GM19023 (cell line): ENCODE data around the gene LOXL1.
"Not testable (repeated sequence)": the region's sequence is repeated elsewhere in the genome, so short reads cannot be mapped to it uniquely, and the experiment has no call there.

Source experiments
- ATAC-seq: cut with Tn5 transposase; IDR thresholded peaks from one replicate; pipeline ENCODE4 v1.9.1; 2021; ENCODE audit warnings: mild to moderate bottlenecking, moderate library complexity; ENCODE audit not compliant: unreplicated experiment

Gene LOXL1

DNA sequence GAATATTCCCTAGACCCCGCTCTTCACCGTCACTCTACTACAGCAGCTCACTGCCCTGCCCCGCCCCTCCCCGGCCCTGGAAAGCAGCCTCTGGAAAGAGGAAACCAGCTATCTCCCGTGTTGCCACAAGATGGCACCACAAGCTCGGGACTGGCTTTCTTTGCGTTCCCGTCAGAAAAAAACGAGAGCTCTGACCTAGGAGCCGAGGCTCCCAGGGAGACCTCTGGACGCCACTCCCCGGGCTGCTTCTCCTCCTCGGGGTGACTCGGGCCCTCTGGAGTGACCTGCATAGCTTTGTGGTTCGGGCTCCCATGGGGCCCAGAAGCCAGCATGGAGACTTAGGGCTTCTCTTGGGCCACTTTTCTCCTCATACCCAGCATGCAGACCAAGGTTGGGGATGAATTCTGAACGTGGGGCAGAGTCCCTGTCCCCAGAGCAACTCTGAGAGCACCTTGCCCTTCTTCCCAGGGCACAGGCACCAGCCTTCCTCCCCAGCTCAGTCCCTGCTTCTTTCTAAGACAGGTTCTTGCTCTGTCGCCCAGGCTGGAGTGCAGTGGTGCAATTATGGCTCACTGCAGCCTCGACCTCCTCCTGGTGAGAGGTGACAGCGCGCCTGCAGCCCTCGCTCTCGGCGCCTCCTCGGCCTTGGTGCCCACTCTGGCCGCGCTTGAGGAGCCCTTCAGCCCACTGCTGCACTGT, 46.9 kb downstream of the LOXL1 start:
- ATAC-seq, result no peak

DNA sequence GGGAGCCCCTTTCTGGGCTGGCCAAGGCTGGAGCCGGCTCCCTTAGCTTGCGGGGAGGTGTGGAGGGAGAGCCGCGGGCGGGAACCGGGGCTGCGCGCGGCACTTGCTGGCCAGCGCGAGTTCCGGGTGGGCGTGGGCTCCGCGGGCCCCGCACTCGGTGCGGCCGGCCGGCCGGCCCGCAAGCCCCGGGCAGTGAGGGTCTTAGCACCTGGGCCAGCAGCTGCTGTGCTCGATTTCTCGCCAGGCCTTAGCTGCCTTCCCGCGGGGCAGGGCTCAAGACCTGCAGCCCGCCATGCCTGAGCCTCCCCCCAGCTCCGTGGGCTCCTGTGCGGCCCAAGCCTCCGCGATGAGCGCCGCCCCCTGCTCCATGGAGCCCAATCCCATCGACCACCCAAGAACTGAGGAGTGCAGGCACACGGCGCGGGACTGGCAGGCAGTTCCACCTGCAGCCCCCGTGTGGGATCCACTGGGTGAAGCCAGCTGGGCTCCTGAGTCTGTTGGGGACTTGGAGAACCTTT, 47.5 kb downstream of the LOXL1 start:
- ATAC-seq, result not testable (repeated sequence)

DNA sequence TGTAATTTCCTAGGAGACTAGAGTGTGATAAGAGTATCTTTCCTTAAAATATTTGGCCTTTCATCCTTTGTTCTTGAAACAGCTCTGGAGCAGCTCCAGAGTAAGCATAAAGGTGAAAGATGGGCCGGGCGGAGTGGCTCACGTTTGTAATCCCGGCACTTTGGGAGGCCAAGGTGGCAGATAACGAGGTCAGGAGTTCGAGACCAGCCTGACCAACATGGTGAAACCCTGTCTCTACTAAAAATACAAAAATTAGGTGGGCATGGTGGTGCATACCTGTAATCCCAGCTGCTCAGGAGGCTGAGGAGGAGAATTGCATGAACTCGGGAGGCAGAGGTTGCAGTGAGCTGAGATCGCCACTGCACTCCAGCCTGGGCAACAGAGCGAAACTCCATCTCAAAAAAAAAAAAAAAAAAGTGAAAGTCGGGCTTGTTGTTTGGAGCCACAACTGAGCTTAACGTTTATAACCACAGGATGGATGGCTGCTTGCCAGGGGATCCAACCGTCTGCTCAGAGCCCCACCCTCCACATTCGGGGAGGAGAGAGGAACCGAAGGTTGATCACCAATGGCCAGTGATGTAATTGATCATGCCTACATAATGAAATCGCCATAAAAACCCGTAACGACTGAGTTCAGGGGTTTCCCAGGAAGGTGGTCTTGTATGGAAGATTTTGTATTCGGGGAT, 49.3 kb downstream of the LOXL1 start:
- ATAC-seq, result not testable (repeated sequence)

DNA sequence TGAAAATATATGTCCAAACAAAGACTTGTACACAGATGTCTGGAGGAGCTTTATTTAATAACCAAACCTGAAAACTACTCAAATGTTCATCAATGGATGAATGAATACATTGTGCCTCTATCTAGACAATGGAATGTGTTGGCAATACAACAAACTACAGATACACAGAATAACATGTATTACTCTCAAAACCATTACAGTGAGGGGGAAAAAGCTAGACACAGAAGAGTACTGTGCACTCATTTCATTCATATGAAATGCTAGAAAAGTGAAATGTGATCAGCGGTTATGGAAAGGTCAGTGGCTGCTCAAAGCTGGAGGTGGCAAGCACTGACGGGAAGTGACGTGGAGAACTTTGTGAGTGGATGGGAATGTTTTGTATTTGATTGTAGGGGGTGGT, 52.6 kb downstream of the LOXL1 start:
- ATAC-seq, result no peak

DNA sequence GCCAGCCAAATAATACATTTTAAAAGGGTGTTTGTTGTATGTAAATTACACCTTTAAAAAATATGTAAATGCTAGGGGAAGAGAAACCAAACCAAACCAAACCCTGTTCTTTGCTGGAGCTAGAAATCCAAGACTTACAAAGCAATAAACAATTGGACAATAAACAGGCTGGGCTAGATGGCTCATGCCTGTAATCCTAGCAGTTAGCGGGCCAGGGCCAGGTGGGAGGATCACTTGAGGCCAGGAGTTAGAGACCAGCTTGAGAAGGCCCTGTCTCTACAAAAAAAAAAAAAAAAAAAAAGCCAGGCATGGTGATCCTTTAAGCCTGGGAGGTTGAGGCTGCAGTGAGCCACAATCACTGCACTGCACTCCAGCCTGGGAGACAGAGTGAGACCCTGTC, 53.4 kb downstream of the LOXL1 start:
- no peak for ATAC-seq

DNA sequence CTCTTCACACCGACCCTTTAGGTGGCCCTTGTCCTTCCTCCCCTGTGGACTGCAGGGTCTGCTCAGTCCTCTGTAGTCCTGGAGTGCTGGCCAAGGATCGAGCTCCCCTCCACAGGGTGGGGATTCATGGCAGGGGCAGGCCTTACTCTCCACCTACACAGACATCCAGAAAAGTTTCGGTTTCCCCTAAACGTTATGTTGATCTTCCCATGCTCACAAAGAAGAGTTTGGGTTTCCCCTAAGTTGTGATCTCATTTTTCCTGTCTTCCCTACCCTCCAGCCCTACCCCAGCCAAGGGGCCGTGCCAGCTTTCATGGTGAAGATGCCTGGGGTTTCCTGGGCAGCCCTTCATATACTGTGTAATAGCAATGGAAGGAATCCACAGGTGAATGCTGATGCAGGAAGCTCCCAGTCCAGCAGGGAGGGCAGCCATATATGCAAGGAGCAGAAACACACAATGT, 55.5 kb downstream of the LOXL1 start:
- ATAC-seq, result no peak

DNA sequence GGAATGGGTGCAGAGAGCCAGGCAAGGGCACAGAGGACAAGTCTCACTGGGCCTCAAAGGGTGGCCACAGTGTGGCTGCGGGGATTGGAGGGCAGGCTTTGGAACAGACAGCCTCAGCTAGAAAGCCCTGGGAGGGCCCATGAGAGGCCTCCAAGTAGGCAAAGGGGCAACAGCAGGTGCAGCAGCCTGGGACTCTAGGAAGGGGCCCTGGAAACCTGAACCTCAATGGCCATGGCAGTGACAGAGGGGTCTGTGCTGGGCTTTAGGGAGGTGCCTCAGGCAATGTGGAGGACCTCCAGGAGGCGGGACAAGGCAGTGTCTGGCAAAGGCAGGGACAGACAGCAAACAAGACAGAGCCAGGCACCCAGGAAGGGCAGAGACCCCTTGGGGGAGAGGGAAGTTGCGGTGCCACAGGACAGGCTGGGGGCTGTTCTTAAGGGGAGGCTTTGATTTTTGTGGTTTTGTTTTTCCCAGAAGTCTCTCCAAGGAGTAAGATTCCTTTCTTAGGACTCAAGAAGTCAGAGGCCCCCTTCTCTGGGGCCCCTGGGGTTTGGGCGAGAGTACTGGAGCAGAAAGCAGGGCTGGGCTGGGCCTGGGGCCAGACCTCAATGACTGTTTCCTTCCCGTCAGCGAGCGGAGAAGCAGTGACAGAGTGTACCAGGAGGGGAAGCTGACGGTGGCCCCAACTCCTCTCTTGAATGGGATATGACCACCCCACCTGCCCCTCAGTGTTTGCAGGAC, 56.1 kb downstream of the LOXL1 start:
- ATAC-seq, result no peak

DNA sequence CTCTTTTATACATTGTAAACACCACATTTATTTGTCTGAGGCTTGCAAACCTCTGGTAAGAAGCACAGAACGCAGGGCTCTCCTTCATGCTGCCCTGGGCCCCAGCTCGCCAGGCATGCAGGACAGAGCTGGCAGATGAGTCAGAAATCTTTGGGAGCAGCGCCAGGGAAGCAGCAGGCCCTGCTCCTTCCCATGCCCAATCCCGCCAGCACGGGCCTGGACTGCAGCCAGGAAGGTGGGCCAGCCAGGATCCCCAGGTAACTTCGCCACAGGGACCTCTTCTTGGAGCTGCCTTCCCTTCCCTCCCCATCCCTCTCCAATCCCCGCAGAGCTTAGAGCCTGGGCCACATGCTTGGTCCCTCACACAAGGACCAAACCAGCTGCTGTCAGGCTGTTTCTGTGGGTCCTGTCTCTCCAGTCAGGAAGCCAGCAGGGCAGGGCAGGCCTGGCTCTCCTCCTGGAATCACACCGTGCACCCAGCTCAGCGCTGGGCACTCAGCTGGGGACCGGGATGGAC, 57.0 kb downstream of the LOXL1 start:
- ATAC-seq, result no peak

DNA sequence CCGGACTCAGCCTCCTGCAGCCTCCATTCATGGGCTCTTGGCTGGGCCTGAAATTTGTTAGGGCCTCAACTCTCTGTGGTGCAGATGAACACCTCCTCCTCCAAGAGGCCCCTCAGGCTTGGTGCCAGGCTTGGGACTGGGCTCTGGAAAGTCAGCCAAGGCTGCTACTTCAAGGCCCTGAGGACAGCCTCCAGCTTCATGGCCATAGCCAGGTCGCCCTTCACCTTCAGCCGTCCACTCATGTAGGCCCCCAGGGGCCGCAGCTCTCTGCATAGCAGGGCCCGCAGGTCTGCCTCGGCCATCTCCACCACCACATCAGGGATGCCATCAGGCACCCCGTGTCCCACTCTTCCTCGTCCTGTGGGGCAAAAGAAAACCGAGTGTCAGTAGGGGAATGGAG, 57.5 kb downstream of the LOXL1 start:
- ATAC-seq, result no peak

DNA sequence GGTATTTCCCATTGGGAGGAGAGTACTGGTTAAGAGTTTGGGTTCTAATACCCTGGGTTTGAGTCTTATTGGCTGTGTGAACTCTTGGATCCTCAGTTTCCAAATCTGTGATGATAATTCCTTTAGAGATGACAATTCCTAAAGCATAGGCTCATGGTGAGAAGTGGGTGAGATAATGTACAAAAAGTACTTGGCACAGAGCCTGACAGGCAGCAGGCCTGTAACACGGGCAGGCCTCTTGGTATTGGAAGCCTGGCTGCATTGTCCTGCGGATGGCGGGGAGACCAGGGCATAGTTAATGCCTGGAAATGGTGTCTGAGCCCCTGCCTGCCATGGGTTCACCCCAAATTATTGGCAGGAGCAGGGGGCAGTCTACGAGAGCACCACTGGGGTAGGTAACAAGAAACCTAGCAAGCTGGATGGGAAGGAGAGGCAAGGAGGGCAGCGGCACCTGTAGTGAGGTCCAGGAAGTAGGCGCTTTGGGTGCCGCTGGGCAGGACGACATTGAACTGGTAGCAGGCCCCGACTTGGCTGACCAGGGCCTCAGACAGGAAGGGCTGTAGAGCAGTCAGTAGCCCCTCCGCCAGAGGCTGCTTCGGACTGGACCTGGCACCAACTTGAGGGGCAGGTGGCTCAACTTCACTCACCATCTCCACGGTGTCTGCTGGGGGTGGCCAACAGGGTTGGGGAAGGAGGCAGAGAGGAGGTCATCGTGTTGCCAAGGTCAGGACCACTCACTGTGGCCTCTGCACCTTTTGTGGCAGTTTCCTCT, 58.1 kb downstream of the LOXL1 start:
- ATAC-seq, result no peak

DNA sequence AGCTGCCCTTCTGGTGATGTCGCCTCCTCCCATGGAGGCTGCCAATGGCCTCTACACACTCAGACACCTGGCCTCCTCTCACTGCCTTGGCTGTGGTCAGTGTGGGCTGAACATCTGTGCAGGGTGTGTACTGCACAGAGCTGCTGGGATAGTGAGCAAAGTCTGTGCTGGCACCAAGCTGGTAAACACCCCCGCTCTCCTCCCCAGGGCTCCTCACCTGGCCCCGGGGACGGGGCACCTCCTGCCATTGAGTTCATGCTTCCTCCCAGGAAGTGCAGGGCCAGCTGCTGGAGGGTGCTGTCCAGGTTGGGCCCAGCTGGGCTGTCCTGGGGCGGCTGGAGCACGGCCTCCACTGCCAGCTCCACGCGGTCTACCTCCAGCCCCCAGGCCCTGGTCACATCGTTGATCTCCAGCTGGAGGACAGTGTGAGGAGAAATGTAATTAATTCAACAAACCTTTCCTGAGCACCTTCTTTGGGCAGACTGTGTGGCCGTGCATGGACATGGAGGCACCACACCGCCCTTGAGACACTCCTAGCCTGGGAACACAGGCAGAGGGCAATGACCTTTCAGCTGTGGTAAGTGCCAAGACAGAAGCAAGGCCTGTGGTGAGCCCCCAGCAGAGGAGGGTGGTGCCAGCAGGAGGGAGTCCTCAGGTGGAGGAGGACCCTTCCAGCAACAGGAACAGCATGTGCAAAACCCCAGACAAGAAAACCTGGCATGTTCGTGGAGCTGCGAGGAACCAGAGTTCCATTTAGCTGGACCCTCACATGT, 59.0 kb downstream of the LOXL1 start:
- no peak for ATAC-seq

DNA sequence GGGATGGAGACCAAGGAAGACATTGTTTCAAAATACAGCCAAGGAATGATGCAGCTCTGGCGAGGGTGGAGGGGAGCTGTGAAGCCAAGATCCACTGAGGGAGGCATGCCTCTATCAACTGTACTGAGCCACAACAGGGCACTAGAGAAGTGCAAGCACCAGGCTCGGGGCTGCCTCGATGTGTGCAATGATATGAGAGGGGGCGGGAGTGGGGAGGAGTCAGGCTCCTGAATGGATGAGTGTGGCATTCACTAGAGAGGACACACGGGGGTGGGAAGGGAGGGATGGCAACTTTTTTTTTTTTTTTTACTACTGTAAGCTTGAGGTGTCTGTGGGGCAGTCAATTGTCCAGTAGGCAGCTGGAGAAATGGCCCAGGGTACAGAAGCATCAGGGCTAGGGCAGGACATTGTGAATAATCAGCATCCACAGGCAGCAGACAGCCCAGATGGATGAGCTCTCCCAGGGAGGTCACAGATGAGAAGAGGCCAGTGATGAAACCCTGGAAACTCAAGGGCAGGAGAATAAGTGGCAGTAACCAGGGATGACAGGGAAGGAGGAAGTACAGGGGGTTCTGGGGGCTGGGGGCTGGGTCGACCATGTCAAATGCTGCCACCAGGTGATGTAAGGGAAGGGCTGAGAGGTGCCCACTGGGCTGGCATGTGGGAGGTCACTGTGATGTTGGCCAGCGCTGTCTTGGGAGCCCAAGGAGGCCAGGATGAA, 60.0 kb downstream of the LOXL1 start:
- no peak for ATAC-seq

DNA sequence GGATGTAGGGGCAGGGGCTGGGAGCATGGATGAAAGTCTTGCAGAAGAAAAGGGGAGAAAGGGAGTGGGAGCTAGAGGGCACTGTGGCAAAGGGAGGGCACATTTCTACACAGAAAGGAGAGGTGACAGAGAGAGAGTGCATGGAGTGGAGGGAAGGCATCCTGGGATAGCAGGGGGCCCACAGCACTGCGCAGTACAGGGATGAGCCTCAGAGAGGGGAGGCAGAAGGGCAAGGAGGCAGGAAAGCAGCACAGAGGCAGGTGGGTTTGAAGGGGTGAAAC, 60.5 kb downstream of the LOXL1 start:
- no peak for ATAC-seq

DNA sequence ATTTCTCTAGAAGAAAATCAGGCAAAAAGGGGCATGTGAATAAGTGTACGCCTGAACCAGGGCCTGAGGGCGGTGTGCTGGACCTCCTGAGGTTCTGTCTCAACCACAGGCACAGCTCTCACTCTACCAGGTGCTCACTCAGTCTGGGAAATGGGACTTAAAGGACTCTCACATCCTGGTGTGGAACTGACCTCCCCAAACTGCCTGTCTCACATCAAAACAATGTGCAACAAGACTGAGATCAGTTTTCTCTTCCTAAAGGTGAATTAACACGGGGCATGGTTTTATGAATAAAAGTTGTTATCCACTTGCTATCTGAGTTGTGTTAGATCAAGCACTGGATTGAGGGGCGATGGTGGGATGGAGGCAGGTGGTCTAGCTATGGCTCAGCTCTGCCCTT, 61.0 kb downstream of the LOXL1 start:
- no peak for ATAC-seq

DNA sequence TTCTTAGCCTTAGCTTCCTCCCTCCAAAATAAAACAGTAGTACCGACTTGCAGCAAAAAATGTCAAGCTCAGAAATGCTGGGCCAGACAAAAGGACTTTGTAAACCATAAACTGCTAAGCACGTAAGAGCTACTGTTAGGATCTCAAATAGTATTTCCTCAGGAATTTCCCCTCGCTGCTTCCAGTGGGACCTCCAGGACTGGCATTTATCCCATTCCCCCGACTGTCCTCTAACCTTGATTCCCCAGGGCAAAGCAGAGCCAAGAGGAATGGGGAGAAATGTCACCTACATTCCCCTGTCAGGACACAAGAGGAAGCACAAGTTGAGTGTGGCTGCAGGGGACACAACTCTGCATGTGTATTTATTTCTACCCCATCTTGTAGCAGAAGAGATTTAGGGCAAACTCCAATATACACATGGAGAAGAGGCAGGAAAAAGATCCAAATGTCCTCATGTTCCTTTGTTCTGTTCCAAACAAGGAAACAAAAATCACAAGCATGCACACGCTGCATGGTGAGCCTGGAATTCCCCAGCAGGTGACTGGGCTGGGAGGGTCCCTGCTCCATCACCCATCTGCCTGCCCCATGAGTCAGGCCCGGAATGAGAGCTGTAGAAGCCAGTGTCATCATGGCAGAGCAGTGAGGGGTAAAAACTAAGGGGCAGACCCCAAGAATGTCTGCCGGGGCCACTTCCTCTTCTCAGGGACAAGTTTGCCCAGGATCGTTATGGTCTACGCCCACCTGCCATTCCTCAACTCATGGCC, 61.6 kb downstream of the LOXL1 start:
- no peak for ATAC-seq

DNA sequence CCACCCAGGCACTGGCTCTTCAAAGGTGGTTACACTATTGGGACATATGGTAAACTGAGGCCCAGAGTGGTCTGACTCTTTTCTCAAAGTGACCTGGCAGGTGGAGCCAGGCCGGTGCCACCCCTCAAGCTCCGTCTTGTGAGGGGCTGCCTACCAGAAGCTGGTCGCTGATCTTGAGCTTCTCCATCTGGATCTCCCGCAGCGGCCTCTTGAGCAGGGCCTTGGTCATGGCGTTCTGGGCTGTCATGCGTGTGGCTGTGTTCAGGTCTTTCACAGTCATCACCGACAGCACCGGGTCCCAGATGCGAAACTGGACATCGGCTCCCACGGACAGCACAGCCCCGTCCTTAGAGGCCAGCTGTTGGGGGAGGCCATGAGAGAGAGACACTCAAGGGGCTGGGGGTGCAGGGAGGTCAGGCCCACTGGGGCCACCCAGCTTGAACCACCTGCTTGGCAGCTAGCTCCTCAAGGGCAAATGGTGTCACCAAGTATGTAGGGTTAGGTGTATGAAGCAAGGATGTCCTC, 62.2 kb downstream of the LOXL1 start:
- no peak for ATAC-seq

DNA sequence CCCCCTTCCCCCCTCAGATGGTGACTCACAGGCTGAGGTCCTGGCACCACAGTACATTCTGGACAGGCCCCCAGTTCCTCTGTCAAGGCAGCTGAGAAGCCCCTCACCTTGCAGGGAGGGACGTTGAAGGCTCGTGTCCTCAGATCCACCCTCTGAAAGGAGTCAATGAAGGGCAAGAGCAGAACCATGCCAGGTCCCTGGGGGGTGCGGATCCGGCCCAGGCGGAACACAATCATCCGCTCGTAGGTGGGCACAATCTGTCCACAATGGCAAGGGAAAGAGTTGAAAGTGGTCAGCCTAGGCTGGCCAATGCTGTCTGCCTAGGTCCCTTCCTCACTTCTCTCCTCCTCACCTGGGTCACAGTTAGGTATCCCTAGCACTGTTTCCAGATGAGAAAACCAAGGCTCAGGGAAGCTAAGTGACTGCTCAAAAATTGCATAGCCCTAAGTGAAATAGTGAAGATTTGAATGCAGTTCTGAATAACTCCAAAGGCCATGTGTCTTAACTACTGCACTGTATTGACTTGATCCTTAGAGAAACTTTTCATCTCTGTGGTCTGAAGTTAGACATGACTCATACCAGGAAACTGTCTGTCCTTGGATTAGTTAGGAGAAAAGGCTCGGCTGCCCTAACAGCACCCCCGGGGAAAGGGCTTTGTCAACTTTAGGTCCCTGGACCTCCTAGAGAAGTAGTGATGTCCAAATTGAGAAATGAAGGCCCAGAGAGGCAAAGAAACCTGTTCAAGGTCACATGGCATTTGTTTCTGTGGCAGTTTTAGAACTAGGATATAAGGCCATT, 62.9 kb downstream of the LOXL1 start:
- no peak for ATAC-seq
